Mesothelial cell of epicardium (in vitro differentiated cells): ENCODE results near the gene ECM2. TPM values are rescaled to one million over a fixed set of nuclear protein-coding genes. Genes with fewer than 3 reads are reported as not detected.

ENCODE experiments used
- DNase-seq, 2 experiments: peaks; one replicate each; pipeline ENCODE4 v3.0.0; 2021; ENCODE audit warnings: low spot score in 2 of 2; ENCODE audit not compliant: unreplicated experiment in 2 of 2
- H3K27ac Mint-ChIP-seq: 2 replicates; pipeline ENCODE4 v1.8.0; 2021; ENCODE audit warnings: mixed read lengths
- H3K27me3 Mint-ChIP-seq: 2 replicates; pipeline ENCODE4 v1.8.0; 2021; ENCODE audit warnings: low read depth, mixed read lengths
- H3K36me3 Mint-ChIP-seq: 2 replicates; pipeline ENCODE4 v1.8.0; 2021; ENCODE audit warnings: mixed read lengths
- H3K4me1 Mint-ChIP-seq: 2 replicates; pipeline ENCODE4 v1.8.0; 2021; ENCODE audit warnings: mixed read lengths
- H3K4me3 Mint-ChIP-seq: 2 replicates; pipeline ENCODE4 v1.8.0; 2021; ENCODE audit warnings: mild to moderate bottlenecking, moderate library complexity, mixed read lengths
- H3K9me3 Mint-ChIP-seq: 2 replicates; pipeline ENCODE4 v1.8.0; 2021; ENCODE audit warnings: mixed read lengths
- microRNA-seq: library from miRNA; unstranded; fragments of <30 nt; microRNA quantifications from one replicate; pipeline ENCODE4 v1.2.0, GENCODE V29; 2021; ENCODE audit warnings: inconsistent platforms, mixed read lengths
- total RNA-seq: library from RNA; stranded (reverse); gene quantifications from 3 replicates; pipeline ENCODE4 v1.2.1, GENCODE V29; 2021
- TF ChIP-seq, protein P1 (sequence below): fragments of 200-600 bp; sonication (generic); IDR thresholded peaks from one replicate; pipeline ENCODE4 v1.5.0; 2021; ENCODE audit warnings: antibody characterized with exemption; ENCODE audit not compliant: unreplicated experiment

ECM2 gene
- total RNA-seq, 1 donor from 2014 or later, result not detected

DNA sequence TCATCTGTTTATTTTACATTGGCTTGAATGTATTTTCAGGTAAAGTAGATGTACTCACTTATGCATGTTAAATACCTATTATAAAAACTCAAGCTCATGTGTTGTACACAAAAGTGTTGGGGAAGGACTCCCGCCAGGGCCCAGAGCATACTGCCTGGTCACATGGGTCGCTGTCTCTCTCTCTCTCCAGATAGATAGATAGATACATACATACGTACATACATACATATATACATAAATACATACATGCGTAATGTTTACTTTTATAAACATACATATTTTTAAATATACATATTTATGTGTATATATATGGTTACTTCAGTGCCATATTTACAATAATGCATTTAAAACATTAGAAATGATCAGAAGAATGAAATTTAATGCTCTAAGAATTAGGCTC is 78.2 kb downstream of the ECM2 start:
- no peak overlapping the region for H3K27ac Mint-ChIP-seq
- no peak overlapping the region for H3K4me3 Mint-ChIP-seq
- DNase-seq, result no peak
- no peaks in the 10 kb centered on the region for H3K36me3 Mint-ChIP-seq
- H3K27me3 Mint-ChIP-seq, result no peaks in the 10 kb centered on the region
- H3K4me1 Mint-ChIP-seq, result peaks cover 2% of the 10 kb centered on the region
- TF ChIP-seq, protein P1, sequence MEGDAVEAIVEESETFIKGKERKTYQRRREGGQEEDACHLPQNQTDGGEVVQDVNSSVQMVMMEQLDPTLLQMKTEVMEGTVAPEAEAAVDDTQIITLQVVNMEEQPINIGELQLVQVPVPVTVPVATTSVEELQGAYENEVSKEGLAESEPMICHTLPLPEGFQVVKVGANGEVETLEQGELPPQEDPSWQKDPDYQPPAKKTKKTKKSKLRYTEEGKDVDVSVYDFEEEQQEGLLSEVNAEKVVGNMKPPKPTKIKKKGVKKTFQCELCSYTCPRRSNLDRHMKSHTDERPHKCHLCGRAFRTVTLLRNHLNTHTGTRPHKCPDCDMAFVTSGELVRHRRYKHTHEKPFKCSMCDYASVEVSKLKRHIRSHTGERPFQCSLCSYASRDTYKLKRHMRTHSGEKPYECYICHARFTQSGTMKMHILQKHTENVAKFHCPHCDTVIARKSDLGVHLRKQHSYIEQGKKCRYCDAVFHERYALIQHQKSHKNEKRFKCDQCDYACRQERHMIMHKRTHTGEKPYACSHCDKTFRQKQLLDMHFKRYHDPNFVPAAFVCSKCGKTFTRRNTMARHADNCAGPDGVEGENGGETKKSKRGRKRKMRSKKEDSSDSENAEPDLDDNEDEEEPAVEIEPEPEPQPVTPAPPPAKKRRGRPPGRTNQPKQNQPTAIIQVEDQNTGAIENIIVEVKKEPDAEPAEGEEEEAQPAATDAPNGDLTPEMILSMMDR, result no peak
- H3K9me3 Mint-ChIP-seq, result no peaks in the 10 kb centered on the region

DNA sequence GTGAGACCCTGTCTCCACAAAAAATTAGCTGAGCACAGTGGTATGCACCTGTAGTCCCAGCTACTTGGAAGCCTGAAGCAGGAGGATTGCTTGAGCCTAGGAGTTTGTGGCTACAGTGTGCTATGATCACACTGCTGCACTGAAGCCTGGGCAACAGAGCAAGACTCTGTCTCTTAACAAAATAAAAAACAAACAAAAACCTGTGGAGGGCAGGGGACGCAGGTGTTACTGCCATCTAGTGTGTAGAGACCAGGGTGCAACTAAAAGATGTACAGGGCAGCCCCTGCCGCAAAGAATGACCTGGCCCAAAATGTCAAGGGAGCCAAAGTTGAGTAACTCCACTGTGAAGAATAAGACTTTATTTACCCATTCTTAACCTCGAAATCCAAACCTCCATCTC is 80.6 kb downstream of the ECM2 start:
- Mint-ChIP-seq H3K27me3 (no peaks in the 10 kb centered on the region), H3K4me3 (no peak overlapping the region), H3K36me3 (no peaks in the 10 kb centered on the region), H3K4me1 (no peaks in the 10 kb centered on the region), H3K9me3 (no peaks in the 10 kb centered on the region), H3K27ac (no peak overlapping the region)
- TF ChIP-seq, protein P1, result no peak
- DNase-seq, result no peak

DNA sequence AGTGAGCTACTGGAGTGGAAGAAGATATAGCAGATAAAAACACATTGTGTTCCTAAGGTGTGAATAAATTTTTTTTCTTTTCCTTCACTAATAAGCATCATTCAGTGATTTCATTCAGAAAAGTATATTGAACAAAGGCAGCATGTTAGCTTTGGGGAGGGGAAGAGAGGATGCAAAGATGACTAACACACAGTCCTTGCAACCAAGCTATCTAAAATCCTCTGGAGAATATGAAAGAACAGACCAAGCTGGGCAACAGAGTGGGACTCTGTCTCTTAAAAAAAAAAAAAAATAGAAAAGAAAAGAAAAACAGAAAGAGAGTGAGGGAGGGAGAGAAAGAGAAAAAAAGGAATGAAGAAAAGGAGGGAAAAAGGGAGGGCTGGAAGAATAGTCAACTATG is 89.3 kb downstream of the ECM2 start:
- TF ChIP-seq, protein P1, result no peak
- no peaks in the 10 kb centered on the region for H3K9me3 Mint-ChIP-seq
- peaks cover 1% of the 10 kb centered on the region for H3K4me1 Mint-ChIP-seq
- no peak for DNase-seq
- H3K4me3 Mint-ChIP-seq, result no peak overlapping the region
- H3K36me3 Mint-ChIP-seq, result no peaks in the 10 kb centered on the region
- no peak overlapping the region for H3K27ac Mint-ChIP-seq
- no peaks in the 10 kb centered on the region for H3K27me3 Mint-ChIP-seq

Small RNA genes within 50 kb of the gene (microRNA-seq; reads per million reads assigned to microRNA genes)
- gene MIR4670, result not detected

Other genes with a start within 250 kb of the ECM2 start
- 117 to 127 TPM (median 126 TPM) in 3 replicates for gene IARS1, start 242.3 kb downstream of the ECM2 start, total RNA-seq
- 39.0 to 43.4 TPM (median 42.7 TPM) in 3 replicates for gene NOL8, start 210.6 kb downstream of the ECM2 start, total RNA-seq
- 6.0 to 7.8 TPM (median 7.4 TPM) in 3 replicates for gene CENPP, start 210.0 kb downstream of the ECM2 start, total RNA-seq
- 2.2 to 3.1 TPM (median 2.6 TPM) in 3 replicates for gene OGN, start 131.4 kb downstream of the ECM2 start, total RNA-seq
- not detected in 3 replicates for gene OMD, start 111.5 kb downstream of the ECM2 start, total RNA-seq
- 0.63 to 0.86 TPM (median 0.63 TPM) in 3 replicates for gene ASPN, start 53.5 kb downstream of the ECM2 start, total RNA-seq
- gene IPPK, start 134.1 kb upstream of the ECM2 start, total RNA-seq, result 7.8 to 10.0 TPM (median 9.3 TPM) in 3 replicates
- gene BICD2, start 228.8 kb upstream of the ECM2 start, total RNA-seq, result 29.4 to 30.4 TPM (median 30.2 TPM) in 3 replicates